ENCODE data around the gene RALBP1. TPM values are rescaled to one million over a fixed set of nuclear protein-coding genes. Genes with fewer than 3 reads are reported as not detected.

RALBP1 gene
- total RNA-seq, 1 experiment from 2014 or later: 66.2 TPM

DNA sequence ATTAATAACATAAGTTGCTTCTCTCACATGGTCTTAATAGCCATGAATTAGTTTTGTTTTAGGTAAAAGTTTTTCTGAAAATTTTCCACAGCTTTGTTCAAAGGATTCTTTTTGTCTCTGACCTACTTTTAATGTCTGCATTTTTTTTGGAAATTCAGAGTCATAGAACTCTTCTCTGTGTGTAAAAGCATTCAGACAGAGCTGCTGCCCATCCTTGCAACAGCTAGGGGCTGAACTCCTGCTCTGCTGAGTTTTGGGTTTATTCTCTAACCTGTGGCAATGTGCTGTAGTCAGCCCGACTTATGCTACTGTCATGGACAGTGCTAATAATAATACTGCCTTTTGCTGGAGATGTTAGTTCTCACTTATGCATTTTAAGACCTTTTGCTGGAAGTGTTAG lies 44.1 kb downstream of the RALBP1 start:
- BruUV-seq (replicated peaks): no TSS peak

DNA sequence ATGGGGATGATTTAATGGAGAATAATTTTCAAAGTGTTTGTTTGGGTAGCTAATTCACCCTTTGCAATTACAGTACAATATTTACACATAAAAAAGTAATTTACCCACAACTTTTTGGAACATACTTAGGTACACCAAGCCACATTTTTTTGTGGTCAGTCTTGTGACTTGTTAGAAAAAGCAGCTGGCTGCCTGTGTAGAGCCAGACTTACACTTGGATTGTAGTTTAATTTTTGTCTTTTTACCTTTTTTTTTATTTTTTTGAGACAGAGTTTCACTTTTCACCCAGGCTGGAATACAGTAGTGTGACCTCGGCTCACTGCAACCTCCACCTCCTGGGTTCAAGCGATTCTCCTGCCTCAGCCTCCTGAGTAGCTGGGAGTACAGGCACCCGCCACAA lies 45.4 kb downstream of the RALBP1 start:
- H3K79me2 ChIP-seq (ENCODE audit: insufficient read depth, low read length): 0 out of 2 replicates have a peak, but pooled peaks cover 10% of the 10 kb centered on the region
- no peaks in the 10 kb centered on the region for H4K20me1 ChIP-seq (ENCODE audit: insufficient read depth)
- RAD21 ChIA-PET (ENCODE audit: low non-redundant PET in 1 of 2, low total read pairs in 2 of 2, uncharacterized antibody in 2 of 2, unreplicated experiment in 2 of 2): no interaction called here
- no peaks in the 10 kb centered on the region for H3K27me3 ChIP-seq (ENCODE audit: insufficient read depth, low read length)
- no peak overlapping the region for H3K27ac ChIP-seq (ENCODE audit: low read depth, low read length)
- no peak overlapping the region for H3K9ac ChIP-seq (ENCODE audit: low read length)
- POLR2A ChIA-PET: no interaction called here
- no peaks in the 10 kb centered on the region for H3K9me3 ChIP-seq (ENCODE audit: control insufficient read depth in 1 of 2, insufficient read depth in 1 of 2, low read depth in 1 of 2, low read length in 2 of 2)
- BruUV-seq (replicated peaks): no TSS peak
- peaks cover 0 to 3% of the 10 kb centered on the region in 2 experiments; a peak in 2 of 4 replicates for H3K36me3 ChIP-seq (ENCODE audit: control insufficient read depth in 1 of 2, insufficient read depth in 2 of 2, low read length in 2 of 2)
- intact Hi-C loops (cut with micrococcal nuclease): no loop called here
- no peak for ATAC-seq
- CTCF ChIA-PET: no interaction called here
- no peaks in the 10 kb centered on the region for H3K9me2 ChIP-seq (ENCODE audit: insufficient read depth)
- no peak overlapping the region for H2AFZ ChIP-seq (ENCODE audit: low read depth, low read length, poor library complexity, severe bottlenecking)
- H3K4me3 ChIP-seq (replicated peaks in 1 of 2; ENCODE audit: low read depth in 1 of 2, low read length in 2 of 2): no peak overlapping the region
- DNase-seq (ENCODE audit: low read depth, low spot score): no peak
- no peaks in the 10 kb centered on the region for H3K4me1 ChIP-seq (ENCODE audit: control insufficient read depth in 1 of 2, insufficient read depth in 2 of 2, low read length in 2 of 2)
- H3K4me2 ChIP-seq (ENCODE audit: low read length): no peak overlapping the region
- TF ChIP-seq TCF7L2 (IDR thresholded peaks at IDR 0.05; ENCODE audit: borderline replicate concordance, extremely low read depth, insufficient read depth, insufficient read length) (no peak), EGR1 (IDR thresholded peaks at IDR 0.05; ENCODE audit: low read depth) (no peak), SRF (IDR thresholded peaks at IDR 0.05; ENCODE audit: low read depth) (no peak), FOSL1 (IDR thresholded peaks at IDR 0.05; ENCODE audit: low read depth) (no peak), CEBPB (IDR thresholded peaks at IDR 0.05; ENCODE audit: low read depth) (no peak), YY1 (IDR thresholded peaks at IDR 0.05; ENCODE audit: extremely low read depth, insufficient replicate concordance, low read depth, low read length) (no peak), POLR2AphosphoS5 (IDR thresholded peaks at IDR 0.05; ENCODE audit: low read depth, low read length) (no peak), EZH2 (IDR thresholded peaks at IDR 0.05) (no peak)
- TF ChIP-seq, protein P1, sequence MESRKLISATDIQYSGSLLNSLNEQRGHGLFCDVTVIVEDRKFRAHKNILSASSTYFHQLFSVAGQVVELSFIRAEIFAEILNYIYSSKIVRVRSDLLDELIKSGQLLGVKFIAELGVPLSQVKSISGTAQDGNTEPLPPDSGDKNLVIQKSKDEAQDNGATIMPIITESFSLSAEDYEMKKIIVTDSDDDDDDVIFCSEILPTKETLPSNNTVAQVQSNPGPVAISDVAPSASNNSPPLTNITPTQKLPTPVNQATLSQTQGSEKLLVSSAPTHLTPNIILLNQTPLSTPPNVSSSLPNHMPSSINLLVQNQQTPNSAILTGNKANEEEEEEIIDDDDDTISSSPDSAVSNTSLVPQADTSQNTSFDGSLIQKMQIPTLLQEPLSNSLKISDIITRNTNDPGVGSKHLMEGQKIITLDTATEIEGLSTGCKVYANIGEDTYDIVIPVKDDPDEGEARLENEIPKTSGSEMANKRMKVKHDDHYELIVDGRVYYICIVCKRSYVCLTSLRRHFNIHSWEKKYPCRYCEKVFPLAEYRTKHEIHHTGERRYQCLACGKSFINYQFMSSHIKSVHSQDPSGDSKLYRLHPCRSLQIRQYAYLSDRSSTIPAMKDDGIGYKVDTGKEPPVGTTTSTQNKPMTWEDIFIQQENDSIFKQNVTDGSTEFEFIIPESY (IDR thresholded peaks at IDR 0.05; ENCODE audit: extremely low read depth, insufficient replicate concordance, low read length): no peak

More for the DNA sequence above, 44.1 kb downstream of the RALBP1 start:
- H3K27me3 ChIP-seq (ENCODE audit: insufficient read depth, low read length): no peaks in the 10 kb centered on the region
- CTCF ChIA-PET: no interaction called here
- RAD21 ChIA-PET (ENCODE audit: low non-redundant PET in 1 of 2, low total read pairs in 2 of 2, uncharacterized antibody in 2 of 2, unreplicated experiment in 2 of 2): no interaction called here
- H3K4me1 ChIP-seq (ENCODE audit: control insufficient read depth in 1 of 2, insufficient read depth in 2 of 2, low read length in 2 of 2): no peaks in the 10 kb centered on the region; a peak in 1 of 4 replicates
- TF ChIP-seq, protein P2, sequence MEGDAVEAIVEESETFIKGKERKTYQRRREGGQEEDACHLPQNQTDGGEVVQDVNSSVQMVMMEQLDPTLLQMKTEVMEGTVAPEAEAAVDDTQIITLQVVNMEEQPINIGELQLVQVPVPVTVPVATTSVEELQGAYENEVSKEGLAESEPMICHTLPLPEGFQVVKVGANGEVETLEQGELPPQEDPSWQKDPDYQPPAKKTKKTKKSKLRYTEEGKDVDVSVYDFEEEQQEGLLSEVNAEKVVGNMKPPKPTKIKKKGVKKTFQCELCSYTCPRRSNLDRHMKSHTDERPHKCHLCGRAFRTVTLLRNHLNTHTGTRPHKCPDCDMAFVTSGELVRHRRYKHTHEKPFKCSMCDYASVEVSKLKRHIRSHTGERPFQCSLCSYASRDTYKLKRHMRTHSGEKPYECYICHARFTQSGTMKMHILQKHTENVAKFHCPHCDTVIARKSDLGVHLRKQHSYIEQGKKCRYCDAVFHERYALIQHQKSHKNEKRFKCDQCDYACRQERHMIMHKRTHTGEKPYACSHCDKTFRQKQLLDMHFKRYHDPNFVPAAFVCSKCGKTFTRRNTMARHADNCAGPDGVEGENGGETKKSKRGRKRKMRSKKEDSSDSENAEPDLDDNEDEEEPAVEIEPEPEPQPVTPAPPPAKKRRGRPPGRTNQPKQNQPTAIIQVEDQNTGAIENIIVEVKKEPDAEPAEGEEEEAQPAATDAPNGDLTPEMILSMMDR (IDR thresholded peaks at IDR 0.05 in 2 of 3, conservative IDR thresholded peaks at IDR 0.05 in 1 of 3; ENCODE audit: borderline replicate concordance in 1 of 3, insufficient read depth in 1 of 3, low read depth in 2 of 3, low read length in 2 of 3): no peak
- TF ChIP-seq FOSL1 (IDR thresholded peaks at IDR 0.05; ENCODE audit: low read depth) (no peak), ELF1 (IDR thresholded peaks at IDR 0.05; ENCODE audit: borderline replicate concordance, low read depth) (no peak), EGR1 (IDR thresholded peaks at IDR 0.05; ENCODE audit: low read depth) (no peak), POLR2AphosphoS5 (IDR thresholded peaks at IDR 0.05; ENCODE audit: low read depth, low read length) (no peak), CBX3 (IDR thresholded peaks at IDR 0.05; ENCODE audit: low read depth) (no peak), ZFX (IDR thresholded peaks at IDR 0.05) (no peak)
- H3K4me2 ChIP-seq (ENCODE audit: low read length): no peak overlapping the region
- POLR2A ChIA-PET: no interaction called here
- H3K36me3 ChIP-seq (ENCODE audit: control insufficient read depth in 1 of 2, insufficient read depth in 2 of 2, low read length in 2 of 2): peaks cover 2 to 3% of the 10 kb centered on the region in 2 experiments; a peak in 2 of 4 replicates
- H3K9ac ChIP-seq (ENCODE audit: low read length): no peak overlapping the region
- DNase-seq (ENCODE audit: low read depth, low spot score) (no peak), ATAC-seq (no peak)
- H3K27ac ChIP-seq (ENCODE audit: low read depth, low read length): no peak overlapping the region
- no peaks in the 10 kb centered on the region for H3K9me2 ChIP-seq (ENCODE audit: insufficient read depth)
- no peak overlapping the region for H2AFZ ChIP-seq (ENCODE audit: low read depth, low read length, poor library complexity, severe bottlenecking)
- H3K79me2 ChIP-seq (ENCODE audit: insufficient read depth, low read length): 0 out of 2 replicates have a peak, but pooled peaks cover 10% of the 10 kb centered on the region
- no peaks in the 10 kb centered on the region for H4K20me1 ChIP-seq (ENCODE audit: insufficient read depth)
- intact Hi-C loops (cut with micrococcal nuclease): loop anchor here (5.0 to 10.0 kb wide), 4 partner anchors 172 to 525 kb away; no protein-coding TSS in a partner anchor
- no peaks in the 10 kb centered on the region for H3K9me3 ChIP-seq (ENCODE audit: control insufficient read depth in 1 of 2, insufficient read depth in 1 of 2, low read depth in 1 of 2, low read length in 2 of 2)
- H3K4me3 ChIP-seq (replicated peaks in 1 of 2; ENCODE audit: low read depth in 1 of 2, low read length in 2 of 2): no peak overlapping the region
